ENCODE data around the gene SEC62. TPM values are rescaled to one million over a fixed set of nuclear protein-coding genes. Genes with fewer than 3 reads are reported as not detected.

The SEC62 gene
- 76.8 and 87.2 TPM in 2 replicates for total RNA-seq

GRCh38 chr3:169966428-169966950 is at the start of gene SEC62:
Gene SEC62 (plus strand): TSS chr3:169966807. CDS start chr3:169966823, 16 bp downstream.
- intact Hi-C loops (cut with micrococcal nuclease) = loop anchor here (1.0 to 5.0 kb wide), 13 partner anchors 21 to 942 kb away; partner anchors contain the start of genes EIF5A2, MECOM, MYNN and PHC3

- intact Hi-C loops (cut with micrococcal nuclease) = no loop called here
These were observed 43.4 kb upstream of the SEC62 start for GRCh38 chr3:169923189-169923588.

GRCh38 chr3:169923831-169924230 is 42.8 kb upstream of the SEC62 start:
- intact Hi-C loops (cut with micrococcal nuclease) = no loop called here

GRCh38 chr3:169929830-169930519 is 36.6 kb upstream of the SEC62 start:
- intact Hi-C loops (cut with micrococcal nuclease) = no loop called here

GRCh38 chr3:169930843-169931242 is 35.8 kb upstream of the SEC62 start:
- intact Hi-C loops (cut with micrococcal nuclease) = no loop called here

- intact Hi-C loops (cut with micrococcal nuclease) = no loop called here
These were observed 34.7 kb upstream of the SEC62 start for GRCh38 chr3:169931747-169932520.

- intact Hi-C loops (cut with micrococcal nuclease) = no loop called here
These were observed 27.3 kb upstream of the SEC62 start for GRCh38 chr3:169939320-169939719.

GRCh38 chr3:169939751-169940150 is 26.9 kb upstream of the SEC62 start:
- intact Hi-C loops (cut with micrococcal nuclease) = no loop called here

- intact Hi-C loops (cut with micrococcal nuclease) = no loop called here
These were observed 26.0 kb upstream of the SEC62 start for GRCh38 chr3:169940470-169941181.

GRCh38 chr3:169945313-169945712 is 21.3 kb upstream of the SEC62 start:
- intact Hi-C loops (cut with micrococcal nuclease) = loop anchor here (1.0 kb wide), 1 partner anchor 21 kb away; the partner anchor contains the start of gene SEC62

- intact Hi-C loops (cut with micrococcal nuclease) = no loop called here
These were observed 20.3 kb upstream of the SEC62 start for GRCh38 chr3:169946336-169946735.

- intact Hi-C loops (cut with micrococcal nuclease) = no loop called here
These were observed 17.8 kb upstream of the SEC62 start for GRCh38 chr3:169948559-169949448.

GRCh38 chr3:169952045-169952444 is 14.6 kb upstream of the SEC62 start:
- intact Hi-C loops (cut with micrococcal nuclease) = no loop called here

- intact Hi-C loops (cut with micrococcal nuclease) = no loop called here
These were observed 13.0 kb upstream of the SEC62 start for GRCh38 chr3:169953462-169954141.

GRCh38 chr3:169954142-169954756 is 12.4 kb upstream of the SEC62 start:
- intact Hi-C loops (cut with micrococcal nuclease) = no loop called here

- intact Hi-C loops (cut with micrococcal nuclease) = no loop called here
These were observed 11.2 kb upstream of the SEC62 start for GRCh38 chr3:169955406-169955805.

- intact Hi-C loops (cut with micrococcal nuclease) = no loop called here
These were observed 2.4 kb upstream of the SEC62 start for GRCh38 chr3:169964176-169964575.

- intact Hi-C loops (cut with micrococcal nuclease) = loop anchor here (1.0 to 5.0 kb wide), 13 partner anchors 20 to 943 kb away; partner anchors contain the start of genes EIF5A2, MECOM, MYNN and PHC3
These were observed 812 bp upstream of the SEC62 start for GRCh38 chr3:169965562-169966427.
